T-helper 22 cell (primary cell): ENCODE measurements around the gene SLC7A5.
"Not testable (repeated sequence)": the region's sequence is repeated elsewhere in the genome, so short reads cannot be mapped to it uniquely, and the experiment has no call there.

Experiments
- DNase-seq: peaks from one replicate; pipeline ENCODE4 v3.0.0-alpha.2; 2020; ENCODE audit warnings: low read depth

Gene SLC7A5

GRCh38 chr16:87869061-87869878 lies at the start of gene SLC7A5:
Gene SLC7A5, minus strand, starts transcription at chr16:87869507. Its CDS starts 85 bp downstream, at chr16:87869422.
- DNase-seq: peak; percentile 76

DNA sequence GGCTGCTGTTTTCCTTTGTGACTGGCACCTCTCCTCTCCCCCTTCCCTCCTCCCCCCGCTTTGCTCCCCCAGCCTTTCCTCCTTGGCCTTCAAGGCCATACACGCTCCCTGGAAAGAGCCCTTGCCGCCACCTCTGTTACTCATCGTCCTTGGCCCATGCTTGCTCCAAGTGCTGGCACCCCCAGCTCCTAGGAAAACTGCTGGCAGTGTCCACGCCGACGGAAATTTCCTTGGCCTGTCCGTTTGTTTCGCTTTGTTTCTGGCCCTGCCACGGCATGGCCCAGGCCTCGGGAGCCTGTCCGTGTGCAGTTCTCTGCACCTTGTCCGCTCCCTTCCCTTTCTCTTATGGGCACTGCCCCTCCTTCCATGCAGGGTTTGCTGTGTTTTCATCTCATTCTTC lies 49.0 kb upstream of the SLC7A5 start:
- no peak for DNase-seq

DNA sequence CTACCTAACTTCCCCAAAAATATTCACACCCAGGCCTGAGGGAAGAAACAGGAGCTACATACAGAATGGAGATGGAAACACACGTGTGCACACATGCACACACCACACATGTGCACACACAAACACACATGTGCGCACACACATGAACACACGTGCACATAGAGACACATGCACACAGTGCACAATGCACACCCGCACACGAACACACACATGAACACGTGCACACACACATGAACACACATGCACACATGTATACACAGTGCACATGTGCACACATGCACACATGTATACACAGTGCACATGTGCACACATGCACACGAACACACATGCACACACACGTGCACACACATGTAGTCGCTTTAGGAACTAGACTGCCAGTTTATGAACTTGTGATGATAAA lies 48.2 kb upstream of the SLC7A5 start:
- no peak for DNase-seq

- no peak for DNase-seq
These were observed 45.5 kb upstream of the SLC7A5 start for GRCh38 chr16:87914812-87915211.

GRCh38 chr16:87914021-87914725 lies 44.9 kb upstream of the SLC7A5 start:
- not testable (repeated sequence) for DNase-seq

- not testable (repeated sequence) for DNase-seq
These were observed 43.4 kb upstream of the SLC7A5 start for GRCh38 chr16:87912691-87913090.

DNA sequence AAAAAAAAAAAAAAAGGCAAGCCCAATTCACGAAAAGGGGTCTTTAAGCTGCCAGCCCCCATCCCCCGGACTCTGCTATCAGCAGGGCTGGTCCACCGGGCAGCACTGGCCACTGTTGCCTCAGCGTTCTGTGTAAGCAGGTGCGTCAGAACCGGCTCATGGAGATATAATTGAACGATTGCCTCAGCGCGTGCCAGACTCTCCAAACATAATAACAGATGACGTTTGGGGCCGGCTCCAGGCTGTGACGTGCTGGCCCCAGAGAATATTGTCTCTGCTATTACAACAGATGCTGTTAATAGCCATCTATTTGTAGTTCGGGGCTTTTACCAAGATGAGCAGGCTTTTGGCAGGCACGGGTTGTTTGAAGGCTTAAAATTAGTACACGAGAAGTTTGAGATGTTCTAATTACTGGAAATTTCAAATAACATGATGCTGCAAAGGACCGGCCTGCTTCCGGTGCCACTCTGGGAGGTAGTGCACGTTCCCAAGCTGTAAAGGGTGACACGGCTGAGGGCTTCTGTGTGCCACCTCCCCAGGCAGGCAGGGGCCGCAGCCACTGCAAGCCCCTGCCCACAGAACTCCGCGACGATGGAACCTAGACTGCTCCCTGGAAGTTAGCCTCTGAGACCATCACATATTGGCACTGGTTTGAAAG lies 41.9 kb upstream of the SLC7A5 start:
- DNase-seq: not testable (repeated sequence)

- peak; percentile 51 for DNase-seq
These were observed 40.1 kb upstream of the SLC7A5 start for GRCh38 chr16:87909203-87909935.

DNA sequence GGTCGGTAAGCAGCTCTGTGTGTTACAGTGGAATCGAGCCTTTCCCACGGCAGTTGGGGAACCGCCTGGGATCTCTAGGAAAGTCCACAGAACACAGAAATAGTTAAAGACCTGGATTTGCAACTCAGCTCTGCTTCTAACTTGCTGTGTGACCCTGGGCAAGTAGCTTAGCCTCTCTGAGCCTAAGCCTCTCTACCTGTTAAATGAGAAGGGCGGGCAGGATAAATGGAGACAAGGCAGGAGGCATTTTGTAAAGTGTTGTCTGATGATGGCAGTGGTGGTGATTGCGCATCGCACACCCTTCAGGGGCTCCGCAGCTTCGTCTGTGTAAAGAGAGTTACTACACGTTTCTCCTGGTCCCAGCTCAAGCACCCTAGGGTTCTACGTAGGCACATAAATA lies 38.8 kb upstream of the SLC7A5 start:
- DNase-seq: not testable (repeated sequence)

DNA sequence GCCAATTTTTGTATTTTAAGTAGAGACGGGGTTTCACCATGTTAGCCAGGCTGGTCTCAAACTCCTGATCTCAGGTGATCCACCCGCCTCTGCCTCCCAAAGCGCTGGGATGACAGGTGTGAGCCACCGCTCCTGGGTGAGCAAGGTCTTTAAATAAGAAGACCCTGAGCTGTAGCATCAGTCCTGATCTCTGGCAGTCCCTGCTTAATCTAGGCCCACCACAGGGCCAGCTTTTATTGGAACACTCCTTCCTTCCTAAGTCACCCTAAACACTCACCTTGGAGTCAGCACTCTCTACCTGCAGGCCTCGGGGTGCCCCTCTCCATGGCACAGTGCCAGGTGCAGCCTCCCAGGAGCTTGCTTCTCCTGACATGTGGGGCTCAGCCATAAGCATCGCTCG lies 36.2 kb upstream of the SLC7A5 start:
- not testable (repeated sequence) for DNase-seq

DNA sequence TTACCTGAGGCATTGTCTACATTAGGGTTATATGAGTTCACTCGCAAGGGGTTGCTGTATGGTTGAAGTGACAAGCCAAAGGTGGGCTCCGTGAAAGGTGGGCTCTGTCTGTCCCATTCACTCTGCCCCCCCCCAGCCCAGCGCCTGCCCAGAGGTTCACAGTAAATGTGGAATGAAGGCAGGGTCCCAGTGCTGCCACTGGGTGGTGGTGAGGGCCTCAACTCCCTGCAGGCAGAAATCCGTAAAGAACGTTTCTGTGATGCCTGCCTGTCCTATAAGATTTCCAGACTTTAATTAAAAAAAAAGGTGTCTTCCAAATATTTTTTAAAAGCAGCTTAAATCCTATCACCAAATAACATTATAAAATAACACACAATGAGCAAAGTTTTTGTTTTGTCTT lies 35.7 kb upstream of the SLC7A5 start:
- DNase-seq: not testable (repeated sequence)

DNA sequence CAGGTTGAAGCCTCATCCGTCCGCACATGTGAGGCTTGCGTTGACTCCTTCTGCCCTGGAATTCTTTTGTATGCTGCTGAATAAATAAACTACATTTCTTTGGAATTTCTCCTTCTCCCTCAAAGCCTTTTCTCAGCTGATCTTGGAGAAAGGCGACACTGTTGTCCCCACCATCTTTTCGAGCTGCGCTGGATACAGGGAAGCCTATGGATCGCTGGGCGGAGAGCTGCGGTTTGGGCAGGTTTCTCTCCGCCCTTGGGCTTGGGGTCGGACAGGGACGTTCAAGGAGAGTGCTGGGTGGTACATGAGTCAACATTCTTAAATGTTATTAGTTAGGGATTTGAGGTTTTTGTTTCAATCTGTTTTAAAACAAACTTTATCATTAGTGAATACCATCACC lies 31.2 kb upstream of the SLC7A5 start:
- DNase-seq: not testable (repeated sequence)

DNA sequence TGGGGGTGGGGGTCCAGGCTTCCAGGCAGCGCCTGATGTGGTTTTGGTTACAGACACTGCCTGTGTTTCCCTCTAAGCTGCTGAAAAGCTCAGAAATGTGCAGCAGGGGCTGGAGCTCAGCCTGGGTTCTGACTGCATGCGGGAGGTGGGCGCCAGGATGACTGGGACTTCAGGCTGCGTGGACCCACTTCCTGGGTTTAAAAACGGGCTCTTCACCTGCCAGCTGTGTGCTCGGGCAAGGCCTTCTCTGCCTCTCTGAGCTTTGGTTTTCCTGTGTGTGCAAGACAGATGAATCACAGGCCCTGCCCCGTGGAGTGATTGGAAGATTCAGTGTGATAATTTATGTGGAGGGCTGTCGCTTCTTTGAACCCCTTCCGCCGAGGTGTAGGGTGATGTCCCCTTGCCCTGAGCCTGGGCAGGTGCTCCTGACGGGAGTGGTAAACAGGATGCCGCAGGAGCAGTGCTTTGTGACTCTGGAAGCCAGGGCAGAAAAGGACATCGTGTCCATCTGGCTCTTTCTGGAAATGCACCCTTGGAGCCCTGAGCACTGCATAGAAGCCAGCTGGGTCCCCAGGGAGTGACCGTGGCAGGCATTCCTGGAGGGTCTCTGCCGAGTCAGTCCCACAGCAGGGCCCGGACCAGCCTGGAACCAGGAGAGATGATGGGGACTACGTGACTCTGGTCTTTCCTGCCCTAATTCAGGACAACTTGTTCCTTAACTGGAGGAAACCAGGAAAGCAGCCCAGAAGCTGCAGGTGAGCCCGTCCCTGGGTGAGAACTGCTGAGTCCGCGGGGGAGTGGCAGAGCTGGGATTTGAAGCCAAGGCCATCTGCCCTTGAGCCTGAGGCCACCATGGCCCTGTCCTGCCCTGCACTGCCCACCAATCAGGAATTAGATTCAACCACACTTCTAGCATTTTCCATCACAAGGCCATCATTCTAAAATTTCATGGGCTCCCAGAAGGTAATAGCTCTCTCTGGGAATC lies 28.5 kb upstream of the SLC7A5 start:
- peak; percentile 43 for DNase-seq

GRCh38 chr16:87896924-87897520 lies 27.7 kb upstream of the SLC7A5 start:
- DNase-seq: not testable (repeated sequence)

DNA sequence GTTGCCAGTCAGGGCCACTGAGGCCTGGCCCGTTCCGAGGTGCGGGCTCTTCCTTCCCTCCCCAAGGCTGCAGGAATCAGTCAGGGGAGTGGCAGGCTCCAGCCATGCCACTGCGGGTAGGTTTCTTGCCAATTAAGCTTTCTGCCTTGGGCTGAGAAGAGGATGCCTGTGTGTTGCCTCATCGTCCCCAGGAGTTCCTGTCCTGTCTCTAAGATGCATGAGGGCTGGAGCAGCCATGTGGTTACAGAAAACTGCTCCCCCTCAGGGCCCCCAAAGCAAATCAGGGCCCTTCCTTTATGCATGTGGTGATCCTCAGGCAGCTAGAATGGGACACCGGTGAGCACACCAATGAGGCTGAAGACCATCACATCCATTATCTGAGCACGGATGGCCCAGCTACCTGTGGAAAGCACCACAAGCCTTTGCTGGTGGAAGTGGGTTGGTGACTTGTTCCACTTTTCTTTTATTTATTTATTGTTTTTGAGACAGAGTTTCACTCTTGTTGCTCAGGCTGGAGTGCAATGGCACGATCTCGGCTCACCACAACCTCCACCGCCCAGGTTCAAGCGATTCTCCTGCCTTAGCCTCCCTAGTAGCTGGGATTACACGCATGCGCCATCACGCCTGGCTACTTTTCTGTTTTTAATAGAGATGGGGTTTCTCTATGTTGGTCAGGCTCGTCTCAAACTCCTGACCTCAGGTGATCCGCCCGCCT lies 27.0 kb upstream of the SLC7A5 start:
- not testable (repeated sequence) for DNase-seq

DNA sequence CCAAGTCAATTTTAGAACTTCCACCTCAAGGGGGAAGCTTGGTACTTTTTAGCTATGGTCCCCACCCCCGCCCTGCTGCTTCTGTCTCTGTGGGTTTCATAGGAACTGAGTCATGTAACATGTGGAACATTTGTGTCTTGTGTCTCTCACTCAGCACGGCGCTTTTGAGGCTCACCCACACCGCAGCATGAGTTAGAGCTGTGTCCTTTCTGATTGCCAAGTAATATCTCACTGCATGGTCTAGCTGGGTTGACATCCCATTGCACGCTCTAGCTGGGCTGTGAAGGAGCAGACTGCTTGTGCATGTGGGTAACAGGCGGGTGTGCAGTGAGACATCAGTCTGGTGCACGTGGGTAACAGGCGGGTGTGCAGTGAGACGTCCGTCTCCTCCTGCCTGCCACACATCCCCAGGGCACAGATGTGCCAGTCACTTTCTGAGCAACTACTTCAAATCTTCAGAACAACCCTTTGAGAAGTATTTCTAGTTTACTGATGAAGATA lies 26.4 kb upstream of the SLC7A5 start:
- DNase-seq: peak; percentile 57

DNA sequence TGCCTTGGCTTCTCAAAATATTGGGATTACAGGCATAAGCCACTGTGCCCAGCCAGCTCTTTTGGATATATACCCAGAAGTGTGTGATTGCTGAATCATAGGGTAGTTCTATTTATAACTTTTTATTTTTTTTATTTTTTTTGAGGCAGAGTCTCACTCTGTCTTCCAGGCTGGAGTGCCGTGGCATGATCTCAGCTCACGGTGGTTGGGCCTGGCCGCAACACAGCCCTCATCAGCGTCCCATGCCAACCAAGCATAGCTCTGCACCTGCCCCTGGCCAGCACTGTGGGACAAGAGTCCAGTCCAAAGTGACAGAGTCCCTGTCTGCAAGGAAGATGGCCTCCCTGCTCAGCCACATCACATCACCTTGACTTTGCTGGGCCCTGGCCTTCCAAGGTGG lies 24.7 kb upstream of the SLC7A5 start:
- not testable (repeated sequence) for DNase-seq

DNA sequence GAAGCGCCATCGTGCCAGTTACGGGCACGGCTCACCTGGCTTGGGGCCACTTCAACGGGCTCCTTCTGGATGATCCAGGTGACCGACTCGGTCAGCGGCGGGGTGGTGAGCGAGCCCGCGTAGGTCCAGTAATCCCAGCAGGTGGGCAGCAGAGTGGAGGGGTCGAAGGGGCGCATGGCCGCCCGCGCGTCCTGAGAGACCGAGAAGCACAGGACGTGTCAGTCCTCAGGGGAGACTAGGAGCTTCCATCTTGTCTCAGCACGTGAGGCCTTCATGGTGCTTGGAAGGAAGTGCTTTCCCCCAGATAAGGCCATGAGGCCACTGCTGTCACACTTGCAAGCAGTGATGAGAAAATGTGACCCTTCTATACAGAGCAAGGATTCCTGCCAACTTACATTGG lies 22.5 kb upstream of the SLC7A5 start:
- no peak for DNase-seq

- not testable (repeated sequence) for DNase-seq
These were observed 20.5 kb upstream of the SLC7A5 start for GRCh38 chr16:87889762-87890161.
